PC-3 (cell line): ENCODE results near the gene GPR183. TPM values are rescaled to one million over a fixed set of nuclear protein-coding genes. Genes with fewer than 3 reads are reported as not detected.

Source experiments
- ATAC-seq: fragments of 200-7000 bp; cut with Tn5 transposase; 2 replicates; pipeline ENCODE4 v1.9.1; 2020; ENCODE audit warnings: mild to moderate bottlenecking, moderate library complexity
- BruUV-seq: library from RNA; stranded (reverse); fragments of 400-500 nt; replicated peaks from 2 replicates; lab custom pipeline; 2021; lab: Mats Ljungman, UMichigan
- CTCF ChIA-PET: fragments of 300-600 bp; sonication (Branson Sonifier 250); formaldehyde crosslinking; loops from one replicate; lab custom pipeline; 2022; ENCODE audit warnings: antibody characterized with exemption; lab: Charles Lee
- POLR2A ChIA-PET: fragments of 300-600 bp; sonication (Branson Sonifier 250); formaldehyde crosslinking; loops from one replicate; lab custom pipeline; 2022; ENCODE audit warnings: antibody characterized with exemption; ENCODE audit not compliant: unreplicated experiment; lab: Charles Lee
- DNase-seq: peaks from one replicate; pipeline ENCODE4 v3.0.0-alpha.2; 2015
- H2AFZ ChIP-seq: fragments of 300-600 bp; sonication (generic); 2 replicates; pipeline ENCODE4 v1.6.0; 2016; ENCODE audit warnings: antibody characterized with exemption, low read length
- H3F3A ChIP-seq: fragments of 300-600 bp; sonication (generic); one replicate; pipeline ENCODE4 v1.6.0; 2017; ENCODE audit warnings: antibody characterized with exemption, low read length, control low read depth, mild to moderate bottlenecking; ENCODE audit not compliant: unreplicated experiment
- H3K27ac ChIP-seq: fragments of 300-600 bp; sonication (generic); 2 replicates; pipeline ENCODE4 v1.5.1; 2016; ENCODE audit warnings: mild to moderate bottlenecking, low read length
- H3K27me3 ChIP-seq: fragments of 300-600 bp; sonication (generic); 2 replicates; pipeline ENCODE4 v1.6.1; 2016; ENCODE audit warnings: low read length, mixed read lengths
- H3K36me3 ChIP-seq: fragments of 300-600 bp; sonication (generic); 2 replicates; pipeline ENCODE4 v1.6.1; 2016; ENCODE audit warnings: low read depth, mixed run types, low read length, mixed read lengths
- H3K4me1 ChIP-seq: fragments of 300-600 bp; sonication (generic); 2 replicates; pipeline ENCODE4 v1.5.1; 2016; ENCODE audit warnings: low read length; ENCODE audit not compliant: insufficient read depth
- H3K4me2 ChIP-seq: fragments of 300-600 bp; sonication (generic); 2 replicates; pipeline ENCODE4 v1.6.0; 2016; ENCODE audit warnings: low read length
- H3K4me3 ChIP-seq: fragments of 300-600 bp; sonication (generic); 2 replicates; pipeline ENCODE4 v1.5.1; 2016; ENCODE audit warnings: mild to moderate bottlenecking, low read length, mixed read lengths
- H3K79me2 ChIP-seq: fragments of 300-600 bp; sonication (generic); 2 replicates; pipeline ENCODE4 v1.6.1; 2017; ENCODE audit warnings: low read length, mixed read lengths
- H3K9ac ChIP-seq: fragments of 300-600 bp; sonication (generic); 2 replicates; pipeline ENCODE4 v1.6.0; 2016; ENCODE audit warnings: mild to moderate bottlenecking, low read length
- H3K9me2 ChIP-seq: fragments of 300-600 bp; sonication (generic); replicated peaks from 2 replicates; pipeline ENCODE4 v1.6.1; 2016; ENCODE audit warnings: mixed run types, low read length, mixed read lengths
- H3K9me3 ChIP-seq: fragments of 300-600 bp; sonication (generic); 2 replicates; pipeline ENCODE4 v1.6.1; 2016; ENCODE audit warnings: low read length, mixed read lengths
- H4K20me1 ChIP-seq: fragments of 300-600 bp; sonication (generic); 2 replicates; pipeline ENCODE4 v1.6.1; 2016; ENCODE audit warnings: low read length, mixed read lengths
- EZH2 ChIP-seq: fragments of 300-600 bp; sonication (generic); IDR thresholded peaks from one replicate; pipeline ENCODE4 v1.6.1; 2017; ENCODE audit warnings: antibody characterized with exemption, mild to moderate bottlenecking, low read length; ENCODE audit not compliant: unreplicated experiment
- EZH2phosphoT487 ChIP-seq: fragments of 300-600 bp; sonication (generic); IDR thresholded peaks from 2 replicates; pipeline ENCODE4 v1.6.1; 2018; ENCODE audit warnings: mild to moderate bottlenecking, antibody characterized with exemption, low read length, borderline replicate concordance
- intact Hi-C: fragments of 100-400 bp; cut with micrococcal nuclease; formaldehyde crosslinking; loops from 2 replicates; pipeline ENCODE4 v1.9.0; 2023
- total RNA-seq: library from RNA; depleted of rRNA; stranded (reverse); fragments of >200 nt; gene quantifications from 2 replicates; pipeline ENCODE4 v1.2.3, GENCODE V29; 2014
- TF ChIP-seq, protein P1 (sequence below): fragments of 300-600 bp; sonication (generic); conservative IDR thresholded peaks from 2 replicates; pipeline ENCODE4 v1.5.1; 2017; ENCODE audit warnings: antibody characterized with exemption, low read depth, mild to moderate bottlenecking, low read length

The GPR183 gene
- total RNA-seq, 1 experiment from 2014 or later, result not detected

DNA sequence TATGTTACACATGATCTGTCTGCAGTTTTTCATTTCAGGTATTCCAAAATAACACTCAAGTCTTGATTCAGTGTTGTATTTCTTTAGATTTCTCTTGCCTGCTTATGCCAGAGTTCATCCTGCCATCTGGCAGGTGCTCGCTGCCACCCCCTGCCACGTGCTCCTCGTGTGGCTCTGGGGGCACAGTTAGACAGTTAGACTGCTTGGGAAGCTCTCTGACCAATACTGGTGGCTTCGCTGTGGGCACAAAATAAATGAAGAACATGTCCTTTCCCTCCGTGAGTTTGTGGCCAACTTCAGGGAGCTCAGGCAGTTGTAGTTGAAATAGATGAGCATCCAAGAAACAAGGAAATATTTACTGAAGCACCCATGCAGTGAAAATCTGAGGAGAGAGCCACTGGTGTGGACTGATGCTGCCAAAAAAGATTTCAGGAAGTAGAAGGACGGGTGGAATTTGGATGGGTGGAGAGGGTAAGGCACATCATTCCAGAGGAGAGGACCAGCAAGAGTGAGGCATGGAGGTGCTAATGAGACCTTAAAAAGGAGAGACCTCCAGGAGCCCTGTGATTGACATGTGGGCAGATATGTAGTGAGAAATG lies 37.5 kb upstream of the GPR183 start:
- ATAC-seq (no peak), DNase-seq (no peak)
- Histone ChIP-seq H3K27me3 (no peaks in the 10 kb centered on the region), H3K36me3 (peaks cover 3% of the 10 kb centered on the region; the same call in 1 of the 2 replicates), H3K9ac (no peak overlapping the region), H3K9me3 (no peaks in the 10 kb centered on the region), H3K4me2 (no peak overlapping the region), H3K27ac (no peak overlapping the region), H3K9me2 (no peaks in the 10 kb centered on the region), H3K4me1 (no peaks in the 10 kb centered on the region), H2AFZ (no peak overlapping the region), H3K4me3 (no peak overlapping the region), H4K20me1 (no peaks in the 10 kb centered on the region), H3F3A (no peaks in the 10 kb centered on the region), H3K79me2 (no peaks in the 10 kb centered on the region)
- ChIA-PET POLR2A (no interaction called here), CTCF (no interaction called here)
- BruUV-seq, result no TSS peak
- TF ChIP-seq EZH2phosphoT487, result no peak
- TF ChIP-seq, protein P1, sequence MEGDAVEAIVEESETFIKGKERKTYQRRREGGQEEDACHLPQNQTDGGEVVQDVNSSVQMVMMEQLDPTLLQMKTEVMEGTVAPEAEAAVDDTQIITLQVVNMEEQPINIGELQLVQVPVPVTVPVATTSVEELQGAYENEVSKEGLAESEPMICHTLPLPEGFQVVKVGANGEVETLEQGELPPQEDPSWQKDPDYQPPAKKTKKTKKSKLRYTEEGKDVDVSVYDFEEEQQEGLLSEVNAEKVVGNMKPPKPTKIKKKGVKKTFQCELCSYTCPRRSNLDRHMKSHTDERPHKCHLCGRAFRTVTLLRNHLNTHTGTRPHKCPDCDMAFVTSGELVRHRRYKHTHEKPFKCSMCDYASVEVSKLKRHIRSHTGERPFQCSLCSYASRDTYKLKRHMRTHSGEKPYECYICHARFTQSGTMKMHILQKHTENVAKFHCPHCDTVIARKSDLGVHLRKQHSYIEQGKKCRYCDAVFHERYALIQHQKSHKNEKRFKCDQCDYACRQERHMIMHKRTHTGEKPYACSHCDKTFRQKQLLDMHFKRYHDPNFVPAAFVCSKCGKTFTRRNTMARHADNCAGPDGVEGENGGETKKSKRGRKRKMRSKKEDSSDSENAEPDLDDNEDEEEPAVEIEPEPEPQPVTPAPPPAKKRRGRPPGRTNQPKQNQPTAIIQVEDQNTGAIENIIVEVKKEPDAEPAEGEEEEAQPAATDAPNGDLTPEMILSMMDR, result no peak
- no peak for TF ChIP-seq EZH2
- intact Hi-C loops, result no loop called here

GRCh38 chr13:99342723-99343315 lies 35.6 kb upstream of the GPR183 start:
- CTCF ChIA-PET, result no interaction called here
- Histone ChIP-seq H3K9me2 (no peaks in the 10 kb centered on the region), H3K79me2 (no peaks in the 10 kb centered on the region), H3K27ac (no peak overlapping the region), H2AFZ (no peak overlapping the region), H3K9me3 (no peaks in the 10 kb centered on the region), H3K4me3 (no peak overlapping the region), H3K36me3 (peaks cover 3% of the 10 kb centered on the region; the same call in 1 of the 2 replicates), H4K20me1 (no peaks in the 10 kb centered on the region), H3K4me2 (no peak overlapping the region), H3K4me1 (no peaks in the 10 kb centered on the region), H3F3A (no peaks in the 10 kb centered on the region), H3K9ac (no peak overlapping the region), H3K27me3 (no peaks in the 10 kb centered on the region)
- TF ChIP-seq EZH2, result no peak
- TF ChIP-seq, protein P1, result no peak
- ATAC-seq, result no peak
- no peak for DNase-seq
- BruUV-seq, result no TSS peak
- POLR2A ChIA-PET, result no interaction called here
- intact Hi-C loops, result no loop called here
